Mesendoderm (in vitro differentiated cells): ENCODE results near the gene SPEM2.
A peak's percentile ranks its signal among the peaks of the same experiment; 100 is the strongest.

Source experiments
- DNase-seq: peaks from one replicate; pipeline ENCODE4 v3.0.0; 2013
- H2AK5ac ChIP-seq: 2 replicates; pipeline ENCODE4 v1.6.1; 2013; ENCODE audit warnings: low read length, inconsistent platforms
- H2BK120ac ChIP-seq: 2 replicates; pipeline ENCODE4 v1.6.1; 2013; ENCODE audit warnings: low read depth, mild to moderate bottlenecking, low read length, moderate library complexity, mixed read lengths
- H2BK15ac ChIP-seq: replicated peaks from 2 replicates; pipeline ENCODE4 v1.6.1; 2013; ENCODE audit warnings: low read depth, mild to moderate bottlenecking, moderate library complexity
- H2BK5ac ChIP-seq: 2 replicates; pipeline ENCODE4 v1.6.1; 2013; ENCODE audit warnings: low read length, inconsistent platforms
- H3K18ac ChIP-seq: 2 replicates; pipeline ENCODE4 v1.6.1; 2013; ENCODE audit warnings: mild to moderate bottlenecking, low read length, mixed read lengths
- H3K23ac ChIP-seq: one replicate; pipeline ENCODE4 v1.6.1; 2013; ENCODE audit warnings: low read length
- H3K27ac ChIP-seq: 2 replicates; pipeline ENCODE4 v1.5.1; 2013; ENCODE audit warnings: low read depth, mild to moderate bottlenecking, inconsistent platforms, low read length, moderate library complexity
- H3K27me3 ChIP-seq: 2 replicates; pipeline ENCODE4 v1.6.1; 2013; ENCODE audit warnings: low read length, control low read depth, mild to moderate bottlenecking, inconsistent platforms; ENCODE audit not compliant: insufficient read depth, poor library complexity
- H3K36me3 ChIP-seq: 2 replicates; pipeline ENCODE4 v1.6.1; 2013; ENCODE audit warnings: low read length, inconsistent platforms; ENCODE audit not compliant: control insufficient read depth, insufficient read depth
- H3K4ac ChIP-seq: one replicate; pipeline ENCODE4 v1.6.1; 2013; ENCODE audit warnings: low read depth, mild to moderate bottlenecking, low read length, moderate library complexity
- H3K4me1 ChIP-seq: 2 replicates; pipeline ENCODE4 v1.6.1; 2013; ENCODE audit warnings: low read depth, low read length, inconsistent platforms; ENCODE audit not compliant: control insufficient read depth
- H3K4me2 ChIP-seq: 2 replicates; pipeline ENCODE4 v1.6.1; 2013; ENCODE audit warnings: low read length
- H3K4me3 ChIP-seq: 2 replicates; pipeline ENCODE4 v1.5.1; 2013; ENCODE audit warnings: mild to moderate bottlenecking, low read length
- H3K56ac ChIP-seq: one replicate; pipeline ENCODE4 v1.6.1; 2013; ENCODE audit warnings: low read length
- H3K79me1 ChIP-seq: 2 replicates; pipeline ENCODE4 v1.6.1; 2013; ENCODE audit warnings: low read length, inconsistent platforms
- H3K79me2 ChIP-seq: 2 replicates; pipeline ENCODE4 v1.6.1; 2013; ENCODE audit warnings: mild to moderate bottlenecking, low read length; ENCODE audit not compliant: control insufficient read depth, insufficient read depth
- H3K9ac ChIP-seq: 2 replicates; pipeline ENCODE4 v1.6.1; 2013; ENCODE audit warnings: low read length, inconsistent platforms
- H4K5ac ChIP-seq: one replicate; pipeline ENCODE4 v1.6.1; 2013; ENCODE audit warnings: low read length
- H4K8ac ChIP-seq: one replicate; pipeline ENCODE4 v1.6.1; 2013; ENCODE audit warnings: low read depth, mild to moderate bottlenecking, control low read depth, low read length, moderate library complexity
- WGBS: extraction: QIAGEN DNeasy Blood & Tissue Kit; methylation state at CpG from one replicate; pipeline ENCODE4 v1.1.7; 2013; ENCODE audit warnings: low lambda C conversion rate, missing lambda C conversion rate; ENCODE audit not compliant: insufficient coverage; ENCODE audit errors: extremely low coverage; 5-methylcytosine and 5-hydroxymethylcytosine counted together

SPEM2 gene

DNA sequence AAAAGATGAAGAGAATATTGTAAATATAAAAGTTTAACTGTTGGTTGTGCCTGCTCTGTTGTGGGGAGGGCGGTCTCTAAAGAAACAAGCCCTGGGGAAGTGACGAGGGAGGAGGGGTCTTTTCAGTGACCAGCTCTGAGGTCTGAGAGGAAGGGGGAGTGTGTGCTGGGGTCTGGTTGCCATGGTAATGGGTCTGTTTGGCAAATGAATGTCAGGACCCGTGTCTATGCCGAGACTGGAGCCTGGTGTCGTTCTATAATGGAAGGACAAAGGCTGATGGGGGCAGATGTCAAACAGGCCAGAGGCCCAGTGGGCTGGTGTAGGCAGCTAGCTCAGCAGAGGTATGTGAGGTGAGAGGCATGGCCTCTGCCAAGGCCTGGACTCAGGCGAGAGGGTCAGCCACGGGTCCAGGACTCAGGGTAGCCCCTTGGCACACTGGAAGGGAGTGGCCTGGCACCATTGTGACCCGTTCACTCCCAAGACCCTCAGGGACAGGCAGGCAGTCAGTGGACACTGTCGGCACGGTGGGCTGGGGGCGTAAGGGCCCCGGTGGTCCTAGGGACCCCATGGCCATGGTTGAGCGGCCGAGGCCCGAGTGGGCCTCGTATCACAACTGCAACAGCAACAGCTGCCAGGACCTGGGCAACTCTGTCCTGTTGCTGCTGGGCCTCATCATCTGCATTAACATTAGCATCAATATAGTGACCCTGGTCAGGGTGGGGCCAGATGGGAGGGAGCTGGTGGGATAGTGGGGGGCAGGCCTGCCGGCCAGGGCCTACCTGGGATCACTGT is 5.4 kb upstream of the SPEM2 start, which contains the start of gene SPEM1:
SPEM1 (plus strand) TSS at position 506 of the 792 bp plus-strand sequence; CDS start at position 567, 61 bp downstream.
- no peak within 1 kb of the TSS for H4K5ac ChIP-seq
- H3K9ac ChIP-seq: no peak within 1 kb of the TSS
- H3K4ac ChIP-seq: no peak within 1 kb of the TSS
- WGBS: no CpG with 5 or more reads among the region's 17 CpGs
- H2BK120ac ChIP-seq: no peak within 1 kb of the TSS
- no peak within 1 kb of the TSS for H3K18ac ChIP-seq
- H3K79me1 ChIP-seq: no peaks in the 10 kb centered on the region
- peak; percentile 58 for DNase-seq
- H2BK5ac ChIP-seq: no peak within 1 kb of the TSS
- H4K8ac ChIP-seq: no peak within 1 kb of the TSS
- no peak within 1 kb of the TSS for H3K27ac ChIP-seq
- no peaks in the 10 kb centered on the region for H3K4me1 ChIP-seq
- no peaks in the 10 kb centered on the region for H3K27me3 ChIP-seq
- H3K56ac ChIP-seq: no peak within 1 kb of the TSS
- H3K36me3 ChIP-seq: no peaks in the 10 kb centered on the region
- no peaks in the 10 kb centered on the region for H3K79me2 ChIP-seq
- no peak within 1 kb of the TSS for H2BK15ac ChIP-seq
- H3K4me2 ChIP-seq: no peak within 1 kb of the TSS
- H2AK5ac ChIP-seq: no peak within 1 kb of the TSS
- no peak within 1 kb of the TSS for H3K23ac ChIP-seq
- H3K4me3 ChIP-seq: no peak within 1 kb of the TSS

DNA sequence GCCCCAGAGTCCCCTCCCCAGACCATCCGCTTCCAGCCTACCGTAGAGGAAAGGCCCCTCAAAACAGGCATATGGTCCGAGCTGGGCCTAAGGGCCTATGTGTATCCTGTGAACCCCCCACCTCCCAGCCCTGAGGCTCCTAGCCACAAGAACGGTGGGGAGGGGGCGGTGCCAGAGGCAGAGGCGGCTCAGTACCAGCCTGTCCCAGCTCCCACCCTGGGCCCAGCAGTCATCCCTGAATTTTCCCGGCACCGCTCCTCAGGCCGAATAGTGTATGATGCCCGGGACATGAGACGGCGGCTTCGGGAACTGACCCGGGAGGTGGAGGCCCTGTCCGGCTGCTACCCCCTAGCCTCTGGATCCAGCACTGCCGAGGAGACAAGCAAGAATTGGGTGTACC is 4.2 kb upstream of the SPEM2 start:
- no peak overlapping the region for H3K4me2 ChIP-seq
- H3K4ac ChIP-seq: no peak overlapping the region
- no peaks in the 10 kb centered on the region for H3K79me1 ChIP-seq
- no peak overlapping the region for H4K8ac ChIP-seq
- H3K4me3 ChIP-seq: no peak overlapping the region
- H2BK15ac ChIP-seq: no peak overlapping the region
- H2BK5ac ChIP-seq: no peak overlapping the region
- no peak overlapping the region for H3K56ac ChIP-seq
- H3K79me2 ChIP-seq: no peaks in the 10 kb centered on the region
- no peak overlapping the region for H3K18ac ChIP-seq
- no peak overlapping the region for H4K5ac ChIP-seq
- no peaks in the 10 kb centered on the region for H3K27me3 ChIP-seq
- no peak overlapping the region for H2BK120ac ChIP-seq
- H3K4me1 ChIP-seq: no peaks in the 10 kb centered on the region
- H3K36me3 ChIP-seq: no peaks in the 10 kb centered on the region
- no peak for DNase-seq
- H3K27ac ChIP-seq: no peak overlapping the region
- no peak overlapping the region for H2AK5ac ChIP-seq
- no peak overlapping the region for H3K23ac ChIP-seq
- WGBS: no CpG with 5 or more reads among the region's 16 CpGs
- H3K9ac ChIP-seq: no peak overlapping the region

DNA sequence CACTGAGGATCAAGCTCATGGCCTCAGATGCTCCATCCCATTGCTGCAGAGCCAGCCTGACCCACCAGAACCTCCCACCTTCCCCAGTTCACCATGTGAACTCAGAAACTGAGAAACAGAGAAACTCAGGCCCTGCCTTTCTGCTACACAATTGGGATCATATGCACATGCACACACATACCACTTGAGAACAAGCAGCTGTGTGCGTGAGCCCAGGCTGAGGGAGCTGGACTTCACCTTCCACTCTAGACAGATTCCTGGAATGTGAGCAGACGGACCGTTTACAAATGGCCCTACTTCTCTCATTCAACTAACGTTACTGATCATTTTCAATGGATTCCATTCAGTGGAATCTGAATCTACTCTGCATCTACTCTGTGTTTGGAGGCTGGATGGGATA is 1.7 kb upstream of the SPEM2 start:
- H3K23ac ChIP-seq: no peak overlapping the region
- no peak overlapping the region for H3K4ac ChIP-seq
- WGBS: no CpG with 5 or more reads among the region's 4 CpGs
- no peak overlapping the region for H2AK5ac ChIP-seq
- H3K36me3 ChIP-seq: no peaks in the 10 kb centered on the region
- no peak overlapping the region for H2BK5ac ChIP-seq
- DNase-seq: no peak
- no peak overlapping the region for H3K18ac ChIP-seq
- no peaks in the 10 kb centered on the region for H3K79me1 ChIP-seq
- no peak overlapping the region for H4K8ac ChIP-seq
- no peak overlapping the region for H3K4me2 ChIP-seq
- no peak overlapping the region for H3K27ac ChIP-seq
- no peak overlapping the region for H3K56ac ChIP-seq
- H2BK15ac ChIP-seq: no peak overlapping the region
- H3K79me2 ChIP-seq: no peaks in the 10 kb centered on the region
- no peaks in the 10 kb centered on the region for H3K4me1 ChIP-seq
- no peaks in the 10 kb centered on the region for H3K27me3 ChIP-seq
- no peak overlapping the region for H3K9ac ChIP-seq
- H2BK120ac ChIP-seq: no peak overlapping the region
- H4K5ac ChIP-seq: no peak overlapping the region
- H3K4me3 ChIP-seq: no peak overlapping the region

- Histone ChIP-seq H3K4me3 (no peak overlapping the region), H2BK120ac (no peak overlapping the region)
- DNase-seq: no peak
Observed at GRCh38 chr17:7425756-7426155, 340 bp downstream of the SPEM2 start.

DNA sequence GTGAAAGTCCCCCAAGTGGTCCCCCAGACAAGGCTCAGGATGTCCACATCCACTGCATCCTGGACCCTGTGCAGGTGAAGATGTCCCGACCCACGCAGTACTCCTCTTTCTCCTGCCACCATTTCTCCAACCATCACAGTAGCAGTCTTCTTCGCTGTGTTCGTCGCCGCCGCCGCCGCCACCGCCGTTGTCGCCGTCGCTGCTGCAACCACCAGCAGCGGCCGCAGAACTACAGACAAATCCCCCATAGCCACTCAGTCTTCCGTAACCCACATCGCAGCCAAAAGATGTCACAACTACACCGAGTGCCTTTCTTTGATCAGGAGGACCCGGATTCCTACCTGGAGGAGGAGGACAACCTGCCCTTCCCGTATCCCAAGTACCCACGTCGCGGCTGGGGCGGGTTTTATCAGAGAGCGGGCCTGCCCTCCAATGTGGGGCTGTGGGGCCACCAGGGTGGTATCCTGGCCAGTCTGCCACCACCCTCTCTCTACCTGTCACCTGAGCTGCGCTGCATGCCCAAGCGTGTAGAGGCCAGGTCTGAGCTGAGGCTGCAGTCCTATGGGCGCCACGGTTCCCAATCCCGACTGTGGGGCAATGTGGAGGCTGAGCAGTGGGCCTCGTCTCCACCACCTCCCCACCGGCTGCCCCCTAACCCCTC is 917 bp downstream of the SPEM2 start:
- Histone ChIP-seq H3K79me2 (no peaks in the 10 kb centered on the region), H3K4ac (no peak overlapping the region), H4K5ac (no peak overlapping the region), H3K56ac (no peak overlapping the region), H4K8ac (no peak overlapping the region), H3K4me1 (no peaks in the 10 kb centered on the region), H2BK120ac (no peak overlapping the region), H3K4me2 (no peak overlapping the region), H2AK5ac (no peak overlapping the region), H3K9ac (no peak overlapping the region), H3K27me3 (no peaks in the 10 kb centered on the region), H3K23ac (no peak overlapping the region), H2BK15ac (no peak overlapping the region), H3K36me3 (no peaks in the 10 kb centered on the region), H3K18ac (no peak overlapping the region), H3K79me1 (no peaks in the 10 kb centered on the region), H3K27ac (no peak overlapping the region), H3K4me3 (no peak overlapping the region), H2BK5ac (no peak overlapping the region)
- no CpG with 5 or more reads among the region's 33 CpGs for WGBS
- no peak for DNase-seq

More at GRCh38 chr17:7425756-7426155, 340 bp downstream of the SPEM2 start:
- H2AK5ac ChIP-seq: no peak overlapping the region
- no peak overlapping the region for H4K8ac ChIP-seq
- WGBS: no CpG with 5 or more reads among the region's 8 CpGs
- no peak overlapping the region for H2BK15ac ChIP-seq
- H4K5ac ChIP-seq: no peak overlapping the region
- H3K23ac ChIP-seq: no peak overlapping the region
- H3K9ac ChIP-seq: no peak overlapping the region
- no peaks in the 10 kb centered on the region for H3K27me3 ChIP-seq
- H3K79me2 ChIP-seq: no peaks in the 10 kb centered on the region
- no peaks in the 10 kb centered on the region for H3K4me1 ChIP-seq
- H3K27ac ChIP-seq: no peak overlapping the region
- no peak overlapping the region for H3K4ac ChIP-seq
- H3K79me1 ChIP-seq: no peaks in the 10 kb centered on the region
- no peak overlapping the region for H3K4me2 ChIP-seq
- H3K56ac ChIP-seq: no peak overlapping the region
- no peaks in the 10 kb centered on the region for H3K36me3 ChIP-seq
- H3K18ac ChIP-seq: no peak overlapping the region
- no peak overlapping the region for H2BK5ac ChIP-seq
